Activated CD8-positive, alpha-beta memory T cell treated with anti-CD3 and anti-CD28 coated beads for 24 hours (primary cell): ENCODE measurements around the gene NAALADL2.
"Not testable (repeated sequence)": the region's sequence is repeated elsewhere in the genome, so short reads cannot be mapped to it uniquely, and the experiment has no call there.

Source experiments
- DNase-seq: peaks from one replicate; pipeline ENCODE4 v3.0.0-alpha.2; 2020

NAALADL2 gene

DNA sequence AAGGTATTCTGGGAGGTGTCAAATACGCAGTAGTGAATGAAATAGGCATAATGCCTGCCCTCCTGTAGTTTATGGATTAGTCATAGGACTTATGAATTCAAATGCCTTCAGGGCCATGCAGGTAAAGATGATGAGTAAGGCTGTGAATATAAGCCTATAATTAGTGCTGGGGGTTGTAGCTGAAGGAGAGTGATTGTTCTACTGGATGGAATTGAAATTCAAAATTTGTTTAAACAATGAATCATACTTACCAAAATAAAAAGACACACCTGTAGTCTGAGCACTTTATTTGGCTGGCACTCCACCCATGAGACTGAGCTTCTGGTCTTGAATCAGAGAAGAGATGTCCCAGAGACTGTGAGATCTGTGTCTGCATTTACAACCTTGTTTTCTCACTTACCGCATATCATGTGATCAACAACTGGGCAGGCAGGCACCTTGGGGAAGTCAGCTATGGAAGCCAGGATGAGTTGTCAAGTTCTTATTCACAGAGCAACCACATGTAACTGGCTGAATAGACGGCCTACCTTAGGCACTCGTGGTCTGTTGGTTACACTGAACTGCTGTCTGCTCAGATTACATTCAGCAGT, 291.8 kb downstream of the NAALADL2 start:
- DNase-seq: no peak

DNA sequence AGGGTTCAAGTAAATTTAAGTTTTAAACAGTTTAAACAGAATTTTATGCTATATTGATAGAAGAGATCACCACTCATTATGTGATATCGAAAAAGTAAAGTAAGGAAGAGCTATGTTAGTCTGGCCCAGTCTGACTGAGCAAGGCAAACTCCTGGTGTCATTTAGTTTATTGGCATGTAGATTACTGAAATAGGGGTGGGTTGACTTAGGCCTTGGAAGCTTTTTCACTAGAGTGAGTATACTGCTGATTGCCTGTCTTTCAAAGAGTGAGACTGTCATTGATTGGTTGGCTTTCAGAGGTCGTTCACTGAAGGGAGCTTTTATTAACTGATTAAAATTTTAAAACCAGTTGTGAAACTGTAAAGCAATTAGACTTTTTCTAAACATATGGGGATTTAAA, 294.5 kb downstream of the NAALADL2 start:
- DNase-seq: no peak

GRCh38 chr3:175155172-175155571, 296.0 kb downstream of the NAALADL2 start:
- DNase-seq: no peak

- DNase-seq: no peak
These were observed 300.1 kb downstream of the NAALADL2 start for GRCh38 chr3:175159202-175159601.

DNA sequence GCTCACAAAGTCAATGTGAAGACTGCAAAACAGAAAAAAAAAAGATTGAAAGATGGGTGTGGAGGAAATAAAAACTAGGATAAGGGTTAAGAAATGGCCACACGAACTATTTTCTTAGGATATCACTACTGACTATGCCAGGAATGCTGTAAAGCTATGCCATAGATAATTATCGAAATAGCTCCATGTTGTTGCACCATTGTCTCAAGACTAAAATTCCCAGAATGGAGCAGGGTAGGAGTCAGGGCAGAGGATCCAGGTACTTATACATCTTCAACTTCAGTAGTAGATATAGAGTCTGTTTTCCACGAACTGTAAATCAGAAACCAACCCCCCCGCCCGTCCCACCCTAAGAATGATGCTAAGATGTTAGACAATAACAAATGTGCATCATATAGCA, 302.2 kb downstream of the NAALADL2 start:
- DNase-seq: no peak

GRCh38 chr3:175163686-175164085, 304.6 kb downstream of the NAALADL2 start:
- DNase-seq: no peak

- not testable (repeated sequence) for DNase-seq
These were observed 314.0 kb downstream of the NAALADL2 start for GRCh38 chr3:175173117-175173516.

DNA sequence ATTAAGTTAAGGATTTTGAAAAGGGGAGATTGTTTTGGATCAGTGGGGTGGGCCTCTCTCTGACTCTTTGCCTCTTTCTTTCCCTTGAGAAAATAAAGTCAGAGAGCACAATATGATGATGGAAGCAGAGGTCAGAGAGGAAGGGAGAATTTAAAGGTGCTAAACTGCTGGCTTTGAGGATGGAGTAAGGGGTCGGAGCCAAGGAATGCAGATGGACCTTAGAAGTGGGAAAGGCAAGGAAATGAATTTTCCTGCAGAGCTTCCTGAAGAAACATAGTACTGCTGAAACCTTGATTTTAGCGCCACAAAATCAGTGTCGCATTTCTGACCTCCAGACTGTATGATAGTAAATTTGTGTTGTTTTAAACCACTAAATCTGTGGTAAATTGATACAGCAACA, 317.4 kb downstream of the NAALADL2 start:
- DNase-seq: no peak

GRCh38 chr3:175179055-175179454, 319.9 kb downstream of the NAALADL2 start:
- no peak for DNase-seq

DNA sequence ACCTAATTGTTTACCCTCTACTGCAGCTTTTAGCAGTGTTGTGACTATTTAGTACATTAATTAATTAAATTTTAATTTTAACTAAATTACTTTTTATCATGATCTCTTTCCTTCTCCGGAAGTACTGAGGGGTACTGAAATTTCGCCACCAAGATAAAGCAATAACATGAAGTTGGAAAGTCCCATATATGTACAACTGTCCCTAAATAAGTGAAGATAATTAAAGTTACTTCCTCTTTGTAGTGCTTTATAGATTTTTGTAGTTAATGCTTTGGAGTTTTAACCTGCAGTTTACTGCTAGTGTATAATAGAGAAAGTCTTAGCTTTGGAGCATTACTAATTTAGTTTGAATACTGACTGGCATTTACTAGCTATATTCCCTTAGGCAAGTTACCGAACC, 325.3 kb downstream of the NAALADL2 start:
- no peak for DNase-seq

GRCh38 chr3:175185903-175186302, 326.8 kb downstream of the NAALADL2 start:
- DNase-seq: no peak

- no peak for DNase-seq
These were observed 327.4 kb downstream of the NAALADL2 start for GRCh38 chr3:175186511-175186910.

DNA sequence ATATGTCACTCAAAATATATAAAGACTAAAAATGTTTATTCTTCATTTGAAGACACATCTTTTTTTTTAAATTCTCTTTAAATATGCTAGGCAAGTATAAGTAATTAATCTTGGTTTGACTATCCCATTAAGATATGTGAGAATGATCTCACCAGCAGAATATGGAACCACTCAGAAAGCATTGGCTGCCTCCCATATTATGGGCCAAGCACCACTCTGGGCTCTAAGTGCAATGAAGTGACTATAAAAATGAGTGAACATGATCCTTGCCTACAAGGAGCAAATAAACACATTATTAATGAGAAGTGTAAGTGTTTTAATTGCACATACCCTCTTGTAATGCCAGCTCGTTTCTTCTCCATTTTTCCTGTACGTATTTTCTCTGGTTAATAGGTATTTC, 328.5 kb downstream of the NAALADL2 start:
- no peak for DNase-seq

DNA sequence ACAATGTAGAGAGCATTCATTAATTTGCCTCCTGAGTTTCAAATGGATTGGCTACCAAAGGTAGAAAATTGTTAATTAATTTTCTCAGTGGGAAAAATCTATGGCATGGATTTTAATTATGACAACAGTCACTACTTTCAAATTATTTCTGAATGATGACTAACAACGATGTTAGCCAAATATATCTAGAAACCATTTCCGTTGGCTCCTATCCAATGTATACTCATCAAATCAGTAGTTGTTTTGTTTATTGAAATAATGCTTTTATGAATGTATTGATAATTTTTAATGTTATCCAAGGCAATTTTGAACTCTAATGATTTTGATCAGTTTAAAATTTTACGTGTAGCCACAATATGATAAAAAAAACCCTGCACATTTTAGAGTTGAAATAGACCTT, 333.4 kb downstream of the NAALADL2 start:
- DNase-seq: no peak

- DNase-seq: no peak
These were observed 334.8 kb downstream of the NAALADL2 start for GRCh38 chr3:175193815-175194518.

DNA sequence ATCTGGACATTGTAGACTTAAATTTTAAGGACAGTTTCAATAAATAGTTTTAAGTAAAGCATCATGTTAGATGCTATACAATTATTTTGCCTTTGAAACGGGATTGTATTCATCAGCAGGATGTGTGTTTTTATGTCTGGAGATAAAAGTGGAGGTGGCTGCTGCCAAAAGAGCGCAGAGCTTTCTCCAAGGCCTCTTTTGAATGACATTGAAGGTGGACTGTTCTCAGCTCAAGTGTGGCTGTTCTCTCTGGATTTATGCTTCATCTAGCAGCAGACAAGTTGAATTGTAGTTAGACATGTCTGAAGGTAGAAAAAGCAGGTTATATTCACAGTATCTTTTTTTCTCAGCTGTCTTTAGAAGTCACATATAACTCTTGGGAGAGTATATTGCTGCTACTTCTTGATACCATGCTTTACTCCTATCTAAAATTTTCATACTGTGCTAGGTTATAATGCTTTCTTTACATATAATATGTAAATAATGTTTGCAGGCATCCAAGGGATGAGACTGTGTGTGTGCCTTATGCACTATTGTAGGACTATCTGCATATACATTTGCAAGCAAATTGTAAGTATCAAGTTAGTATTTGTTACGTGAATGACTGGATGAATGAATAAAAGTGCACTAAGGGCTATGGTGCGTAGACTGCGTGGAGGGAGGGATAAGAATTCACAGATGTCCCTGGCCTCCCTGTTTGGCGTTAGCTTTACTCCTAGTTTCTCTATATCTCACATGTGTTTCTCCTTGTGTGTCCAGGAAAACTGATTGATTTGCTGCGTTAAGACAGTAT, 340.1 kb downstream of the NAALADL2 start:
- no peak for DNase-seq

DNA sequence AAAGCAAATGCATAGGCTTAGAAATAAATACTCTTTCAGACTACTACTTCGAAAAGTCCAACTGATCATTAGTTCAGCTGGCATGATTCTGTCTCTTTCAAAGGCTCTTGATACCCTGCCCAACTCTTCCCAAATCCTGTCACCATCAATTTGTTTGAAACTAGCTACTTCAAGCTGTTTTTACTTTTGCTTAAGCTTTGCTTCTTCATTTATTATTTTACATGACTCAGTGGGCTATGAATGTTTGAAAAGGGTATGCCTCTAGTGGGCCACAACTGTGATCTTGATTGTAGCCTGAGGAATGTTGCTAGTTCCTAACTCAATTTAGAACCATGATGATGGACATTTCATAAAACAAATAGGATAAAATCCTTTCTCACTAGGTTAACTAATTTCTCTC, 340.8 kb downstream of the NAALADL2 start:
- DNase-seq: no peak

DNA sequence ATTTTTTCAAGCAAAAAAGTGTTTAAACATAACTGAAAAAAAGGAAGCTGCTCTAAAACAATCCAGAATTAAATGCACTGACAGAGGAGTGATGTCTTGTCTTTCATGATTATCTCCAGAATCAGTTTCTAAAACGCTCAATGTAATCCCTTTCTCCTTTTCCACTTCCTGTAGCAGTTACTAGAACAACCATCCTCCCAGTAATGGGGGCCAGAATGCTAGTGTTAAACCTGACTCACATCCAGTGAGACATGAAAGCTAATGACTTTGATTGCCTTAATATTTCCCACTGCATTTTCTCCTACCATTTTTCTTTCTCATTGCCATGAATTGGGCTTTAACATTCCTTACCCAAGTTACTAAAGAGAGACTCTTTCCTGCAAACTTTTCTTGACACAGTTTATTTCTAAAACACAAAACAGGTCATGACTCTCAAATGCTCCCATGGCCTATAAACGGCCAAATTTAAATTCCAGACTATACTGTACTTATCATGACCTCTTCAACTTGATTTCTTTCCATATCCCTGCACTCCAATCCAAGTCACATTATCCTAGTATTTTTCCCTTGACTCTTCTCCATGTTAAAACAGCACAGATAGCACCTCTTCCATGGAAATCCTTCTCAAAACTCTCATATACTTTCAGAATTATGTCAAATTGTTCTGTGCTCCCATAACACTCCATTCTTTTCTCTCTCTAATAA, 341.4 kb downstream of the NAALADL2 start:
- DNase-seq: no peak

DNA sequence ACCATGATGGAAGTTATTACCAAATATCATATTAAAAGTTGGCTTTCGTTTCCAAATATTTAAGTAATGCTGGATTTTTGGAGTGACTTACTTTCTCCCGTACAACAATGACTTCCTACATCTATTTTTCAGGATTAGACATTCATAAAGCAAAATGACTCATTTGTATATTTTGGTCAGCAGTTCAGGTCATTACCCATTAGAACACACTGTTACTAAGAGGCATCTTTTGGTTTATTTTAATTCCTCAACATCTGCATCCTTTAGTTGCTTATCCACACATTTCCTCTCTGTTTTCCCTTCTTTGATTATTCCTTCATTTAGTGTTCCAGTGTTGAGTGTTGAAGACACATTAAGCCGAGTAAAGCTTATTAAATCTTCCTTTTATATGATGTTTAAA, 348.2 kb downstream of the NAALADL2 start:
- DNase-seq: no peak

DNA sequence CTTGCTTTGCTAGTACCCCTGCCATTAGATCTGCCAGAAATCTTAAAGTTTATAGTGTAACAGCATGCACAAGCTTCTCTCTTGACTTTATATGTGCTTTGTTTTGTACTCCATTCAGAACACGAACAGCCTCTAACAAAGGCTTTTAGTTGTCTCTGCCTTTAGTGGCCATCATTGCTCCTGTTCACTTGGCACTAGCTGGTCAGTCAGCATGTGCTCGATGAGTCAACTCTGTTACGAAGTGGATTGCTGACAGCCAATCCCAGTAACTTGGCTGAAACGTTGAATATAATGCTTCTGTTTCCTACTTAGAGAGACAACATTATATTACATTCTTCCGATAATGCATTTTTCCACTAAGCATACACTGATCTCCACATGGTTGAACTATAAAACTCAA, 349.2 kb downstream of the NAALADL2 start:
- DNase-seq: no peak

GRCh38 chr3:175211466-175211865, 352.3 kb downstream of the NAALADL2 start:
- DNase-seq: no peak

DNA sequence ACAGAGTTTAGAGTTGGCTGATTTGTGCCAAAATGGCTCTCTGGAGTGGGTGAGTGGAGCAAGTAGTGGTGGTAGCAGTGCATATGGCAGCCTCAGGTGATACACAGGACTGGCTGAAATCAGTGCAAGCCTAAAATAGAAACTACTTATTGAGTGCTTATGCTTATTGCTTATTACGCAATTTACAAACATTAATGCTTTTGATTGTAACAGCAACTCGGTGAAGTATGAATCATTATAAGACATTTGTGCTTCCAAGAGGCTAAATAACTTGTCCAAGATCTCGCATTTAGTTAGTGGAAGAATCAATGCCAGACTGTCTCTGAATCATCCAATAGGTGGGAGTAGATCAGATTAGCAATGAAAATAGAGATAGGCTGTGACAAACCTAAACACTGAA, 353.8 kb downstream of the NAALADL2 start:
- DNase-seq: no peak

GRCh38 chr3:175214216-175214615, 355.1 kb downstream of the NAALADL2 start:
- no peak for DNase-seq

GRCh38 chr3:175215833-175216232, 356.7 kb downstream of the NAALADL2 start:
- no peak for DNase-seq
